ENCODE results near the gene NRG2. TPM values are rescaled to one million over a fixed set of nuclear protein-coding genes. Genes with fewer than 3 reads are reported as not detected.

The NRG2 gene
- total RNA-seq, 2 donors from 2014 or later, result not detected

DNA sequence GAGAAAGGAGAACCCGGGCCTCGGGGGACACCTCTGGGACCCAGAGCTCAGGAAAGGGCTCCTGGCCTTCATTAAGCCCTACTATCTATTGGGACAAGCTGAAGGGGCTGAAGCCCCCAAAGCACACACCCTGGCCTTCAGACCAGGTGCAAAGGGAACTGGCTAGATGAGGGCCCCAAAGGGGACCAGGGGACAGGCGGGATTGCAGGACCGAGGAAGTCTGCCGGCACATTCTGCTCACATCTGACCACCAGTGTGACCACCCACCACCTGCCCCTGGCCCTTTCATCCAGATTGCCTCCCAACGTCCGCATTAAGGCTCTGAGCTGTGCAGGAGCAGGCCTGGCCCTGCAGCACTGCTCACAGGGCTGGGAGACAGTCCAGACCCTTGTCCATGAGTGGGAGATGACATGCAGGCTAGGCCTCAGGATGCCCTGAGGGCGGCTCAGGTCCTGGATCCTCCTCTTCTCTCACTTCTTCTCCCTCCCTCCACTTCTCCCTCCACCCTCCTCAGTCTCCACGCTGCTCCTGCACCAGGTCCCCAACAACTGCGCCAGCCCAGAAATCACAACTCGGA is 228.3 kb downstream of the NRG2 start:
- peaks cover 4% of the 10 kb centered on the region in 2 donors for H3K27me3 Mint-ChIP-seq
- H3K4me3 Mint-ChIP-seq, result no peak overlapping the region
- H3K9me3 Mint-ChIP-seq, result peaks cover 3% of the 10 kb centered on the region
- H3K27ac Mint-ChIP-seq, result no peak overlapping the region
- ATAC-seq (no peak), DNase-seq (ENCODE audit: low spot score) (peak; percentile 10)
- no peaks in the 10 kb centered on the region for H3K4me1 Mint-ChIP-seq (ENCODE audit: low read depth in 2 of 2)
- peaks cover 6% of the 10 kb centered on the region for H3K36me3 Mint-ChIP-seq

DNA sequence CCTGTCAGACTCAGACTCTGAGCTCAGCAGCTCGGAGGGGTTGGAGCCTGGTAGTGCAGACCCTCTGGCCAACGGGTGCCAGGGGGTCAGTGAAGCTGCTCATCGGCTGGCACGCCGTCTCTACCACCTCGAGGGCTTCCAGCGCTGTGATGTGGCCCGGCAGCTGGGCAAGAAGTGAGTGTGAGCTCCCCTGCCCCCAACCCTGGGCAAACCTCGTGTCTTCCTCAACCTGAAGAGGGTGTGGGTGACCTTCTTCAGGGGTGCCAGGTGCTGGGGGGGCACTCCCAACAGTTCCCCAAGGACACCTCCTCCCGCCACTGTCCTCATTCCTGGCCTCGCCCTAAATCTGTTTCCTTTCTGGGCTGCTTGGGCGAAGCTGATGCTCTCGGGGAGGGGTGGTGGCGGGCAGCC is 228.9 kb downstream of the NRG2 start:
- ATAC-seq, result no peak
- no peak overlapping the region for H3K27ac Mint-ChIP-seq
- peaks cover 6% of the 10 kb centered on the region for H3K36me3 Mint-ChIP-seq
- no peaks in the 10 kb centered on the region for H3K4me1 Mint-ChIP-seq (ENCODE audit: low read depth in 2 of 2)
- no peak overlapping the region for H3K4me3 Mint-ChIP-seq
- peak; percentile 58 for DNase-seq (ENCODE audit: low spot score)
- H3K9me3 Mint-ChIP-seq, result peaks cover 3% of the 10 kb centered on the region
- peaks cover 0 to 2% of the 10 kb centered on the region in 2 donors for H3K27me3 Mint-ChIP-seq

- H3K4me1 Mint-ChIP-seq (ENCODE audit: low read depth in 2 of 2), result no peaks in the 10 kb centered on the region
These were observed 230.0 kb downstream of the NRG2 start for GRCh38 chr5:139812836-139813805.

DNA sequence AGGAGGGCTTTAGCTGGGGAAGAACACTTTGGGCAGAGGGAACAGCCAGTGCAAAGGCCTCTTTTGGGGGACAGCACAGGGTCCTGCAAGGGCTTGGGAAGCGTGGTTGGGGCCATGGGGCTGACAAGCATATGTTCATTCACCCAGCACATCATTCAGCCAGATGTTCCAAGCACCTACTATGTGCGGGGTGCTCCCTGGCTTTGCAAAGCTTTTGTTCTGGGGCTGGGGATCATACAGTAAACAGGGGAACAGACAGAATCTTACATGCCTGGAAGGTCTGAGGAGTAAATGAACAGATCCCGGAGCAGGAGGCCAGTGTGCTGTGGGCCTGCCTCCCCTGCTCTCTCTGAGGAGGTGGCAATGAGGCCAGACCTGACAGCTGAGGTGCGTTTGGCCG is 230.8 kb downstream of the NRG2 start:
- Mint-ChIP-seq H3K4me3 (no peak overlapping the region), H3K27ac (no peak overlapping the region), H3K4me1 (ENCODE audit: low read depth in 2 of 2) (no peaks in the 10 kb centered on the region), H3K9me3 (no peaks in the 10 kb centered on the region), H3K36me3 (no peaks in the 10 kb centered on the region), H3K27me3 (no peaks in the 10 kb centered on the region)
- DNase-seq (ENCODE audit: low spot score), result peak; percentile 37
- no peak for ATAC-seq

More at GRCh38 chr5:139812836-139813805, 230.0 kb downstream of the NRG2 start:
- Mint-ChIP-seq H3K27me3 (no peaks in the 10 kb centered on the region), H3K9me3 (no peaks in the 10 kb centered on the region), H3K36me3 (no peaks in the 10 kb centered on the region), H3K27ac (no peak overlapping the region), H3K4me3 (no peak overlapping the region)
- DNase-seq (ENCODE audit: low spot score), result peak; percentile 13
- ATAC-seq, result no peak

GRCh38 chr5:139811274-139811607 is 231.9 kb downstream of the NRG2 start:
- Mint-ChIP-seq H3K4me1 (ENCODE audit: low read depth in 2 of 2) (no peaks in the 10 kb centered on the region), H3K27me3 (no peaks in the 10 kb centered on the region), H3K36me3 (no peaks in the 10 kb centered on the region), H3K27ac (no peak overlapping the region), H3K4me3 (no peak overlapping the region), H3K9me3 (no peaks in the 10 kb centered on the region)
- no peak for ATAC-seq
- DNase-seq (ENCODE audit: low spot score), result no peak

DNA sequence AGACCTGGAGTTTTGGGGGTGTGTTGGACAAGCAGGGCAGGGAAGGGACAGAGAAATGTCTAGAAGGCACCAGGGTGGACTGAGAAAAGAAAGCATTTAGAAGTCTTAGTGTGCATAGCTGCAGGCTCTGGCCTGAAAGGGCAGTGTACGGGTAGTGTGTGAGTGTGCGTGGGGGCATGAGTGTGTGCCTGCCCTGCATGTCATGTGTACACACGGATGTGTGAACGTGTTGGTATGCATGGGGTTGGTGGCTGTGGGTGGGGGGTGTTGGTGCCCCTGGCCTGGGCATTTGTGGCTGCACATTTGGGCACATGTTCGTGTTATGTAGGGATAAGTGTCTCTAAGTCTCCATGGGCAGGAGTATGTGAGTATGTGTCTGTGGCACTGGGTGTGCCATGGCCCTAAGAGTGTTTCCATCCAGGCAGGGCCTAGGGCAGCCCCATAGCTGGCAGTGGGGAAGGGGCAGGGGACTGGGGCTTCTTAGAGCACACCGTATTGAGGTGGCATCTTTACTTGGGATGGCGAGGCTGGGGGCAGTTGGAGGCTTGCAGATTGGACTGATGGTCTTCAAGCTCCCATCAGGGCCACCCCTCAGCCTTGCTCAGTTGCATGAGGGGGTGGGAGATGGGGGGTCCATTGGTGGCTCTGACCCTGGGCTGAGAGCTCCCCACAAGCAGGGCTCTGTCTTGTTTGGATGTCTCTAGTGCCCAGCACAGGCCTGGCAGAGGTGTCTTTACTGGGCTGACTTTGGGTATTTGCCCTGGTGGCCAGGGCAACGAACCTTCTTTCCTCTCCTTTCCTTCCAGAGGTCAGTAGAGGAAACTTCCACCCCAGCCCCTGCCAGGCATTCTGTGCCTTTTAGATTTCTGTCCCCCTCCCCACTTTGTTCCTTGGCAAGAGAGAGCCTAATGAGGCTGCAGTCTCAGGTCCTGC is 232.5 kb downstream of the NRG2 start:
- no peak for ATAC-seq
- no peaks in the 10 kb centered on the region for H3K9me3 Mint-ChIP-seq
- H3K4me3 Mint-ChIP-seq, result no peak overlapping the region
- DNase-seq (ENCODE audit: low spot score), result peak; percentile 56
- H3K4me1 Mint-ChIP-seq (ENCODE audit: low read depth in 2 of 2), result no peaks in the 10 kb centered on the region
- H3K36me3 Mint-ChIP-seq, result no peaks in the 10 kb centered on the region
- H3K27ac Mint-ChIP-seq, result no peak overlapping the region
- H3K27me3 Mint-ChIP-seq, result peaks cover 0 to 2% of the 10 kb centered on the region in 2 donors

GRCh38 chr5:139809331-139809810 is 233.7 kb downstream of the NRG2 start:
- DNase-seq (ENCODE audit: low spot score) (peak; percentile 57), ATAC-seq (no peak)
- no peaks in the 10 kb centered on the region for H3K36me3 Mint-ChIP-seq
- no peak overlapping the region for H3K27ac Mint-ChIP-seq
- H3K27me3 Mint-ChIP-seq, result peaks cover 0 to 7% of the 10 kb centered on the region in 2 donors
- H3K4me3 Mint-ChIP-seq, result no peak overlapping the region
- H3K9me3 Mint-ChIP-seq, result no peaks in the 10 kb centered on the region
- no peaks in the 10 kb centered on the region for H3K4me1 Mint-ChIP-seq (ENCODE audit: low read depth in 2 of 2)

- peaks cover 0 to 7% of the 10 kb centered on the region in 2 donors for H3K27me3 Mint-ChIP-seq
- DNase-seq (ENCODE audit: low spot score) (peak; percentile 62), ATAC-seq (peak in 1 of 2 donors; percentile 63)
- H3K9me3 Mint-ChIP-seq, result no peaks in the 10 kb centered on the region
- H3K27ac Mint-ChIP-seq, result no peak overlapping the region
- no peaks in the 10 kb centered on the region for H3K36me3 Mint-ChIP-seq
- no peak overlapping the region for H3K4me3 Mint-ChIP-seq
- no peaks in the 10 kb centered on the region for H3K4me1 Mint-ChIP-seq (ENCODE audit: low read depth in 2 of 2)
These were observed 234.4 kb downstream of the NRG2 start for GRCh38 chr5:139808481-139809330.

DNA sequence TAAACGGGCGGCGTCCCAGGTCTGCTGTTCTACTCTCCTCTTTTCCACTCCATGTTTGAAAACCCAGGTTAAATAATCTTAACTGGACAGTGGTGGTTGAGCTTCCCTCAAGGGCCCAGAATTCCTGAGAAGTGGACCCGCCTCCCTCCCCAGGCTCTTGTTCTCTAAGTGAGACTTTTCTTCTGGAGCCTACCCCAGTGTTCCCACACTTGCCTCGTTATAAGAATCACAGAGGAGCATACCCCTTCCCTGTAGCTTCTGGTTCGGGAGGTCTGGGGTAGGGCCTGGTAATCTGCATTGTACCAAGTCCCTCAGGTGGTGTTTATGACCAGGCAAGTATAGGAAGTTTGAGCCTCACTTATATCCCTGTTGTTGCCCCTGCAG is 235.5 kb downstream of the NRG2 start:
- DNase-seq (ENCODE audit: low spot score) (peak; percentile 5), ATAC-seq (no peak)
- Mint-ChIP-seq H3K9me3 (no peaks in the 10 kb centered on the region), H3K27ac (no peak overlapping the region), H3K27me3 (peaks cover 2 to 8% of the 10 kb centered on the region in 2 donors), H3K4me1 (ENCODE audit: low read depth in 2 of 2) (no peaks in the 10 kb centered on the region), H3K36me3 (no peaks in the 10 kb centered on the region), H3K4me3 (no peak overlapping the region)

- DNase-seq (ENCODE audit: low spot score) (peak; percentile 46), ATAC-seq (peak in 1 of 2 donors; percentile 18)
- H3K4me3 Mint-ChIP-seq, result no peak overlapping the region
These were observed 236.1 kb downstream of the NRG2 start for GRCh38 chr5:139806726-139807646.

DNA sequence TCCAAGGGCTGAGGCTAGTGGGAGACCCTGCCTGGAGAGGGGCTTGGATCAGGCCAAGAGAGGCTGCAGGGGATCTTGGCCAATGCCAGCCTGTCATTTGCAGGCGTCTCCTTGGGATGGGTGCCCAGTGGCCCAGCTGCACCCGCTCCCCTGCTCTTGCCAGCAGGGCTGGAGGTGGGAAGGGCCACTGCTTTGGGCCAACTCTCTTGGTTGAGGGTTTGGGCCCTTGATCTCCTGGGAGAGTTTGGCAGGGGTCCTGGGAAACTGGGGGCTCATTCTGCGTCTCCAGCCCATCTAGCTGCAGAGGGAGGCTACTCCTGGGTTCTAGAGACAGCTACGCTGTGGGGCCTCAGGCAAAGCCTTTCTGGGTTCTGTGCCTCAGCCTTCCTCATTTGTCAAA is 237.0 kb downstream of the NRG2 start:
- Mint-ChIP-seq H3K27ac (no peak overlapping the region), H3K4me3 (no peak overlapping the region), H3K36me3 (no peaks in the 10 kb centered on the region), H3K9me3 (no peaks in the 10 kb centered on the region), H3K4me1 (ENCODE audit: low read depth in 2 of 2) (no peaks in the 10 kb centered on the region), H3K27me3 (peaks cover 12 to 23% of the 10 kb centered on the region in 2 donors)
- ATAC-seq, result no peak
- DNase-seq (ENCODE audit: low spot score), result peak; percentile 42

More at GRCh38 chr5:139806726-139807646, 236.1 kb downstream of the NRG2 start:
- no peaks in the 10 kb centered on the region for H3K36me3 Mint-ChIP-seq
- peaks cover 4 to 14% of the 10 kb centered on the region in 2 donors for H3K27me3 Mint-ChIP-seq
- H3K27ac Mint-ChIP-seq, result no peak overlapping the region
- H3K4me1 Mint-ChIP-seq (ENCODE audit: low read depth in 2 of 2), result no peaks in the 10 kb centered on the region
- no peaks in the 10 kb centered on the region for H3K9me3 Mint-ChIP-seq

GRCh38 chr5:139805545-139805944 is 237.6 kb downstream of the NRG2 start:
- no peak for ATAC-seq
- Mint-ChIP-seq H3K36me3 (no peaks in the 10 kb centered on the region), H3K27me3 (peaks cover 13 to 24% of the 10 kb centered on the region in 2 donors)

More at GRCh38 chr5:139805545-139805944, 237.6 kb downstream of the NRG2 start:
- Mint-ChIP-seq H3K27ac (no peak overlapping the region), H3K9me3 (no peaks in the 10 kb centered on the region), H3K4me3 (no peak overlapping the region), H3K4me1 (ENCODE audit: low read depth in 2 of 2) (no peaks in the 10 kb centered on the region)
- DNase-seq (ENCODE audit: low spot score), result no peak
